ENCODE results near the gene FOXJ3. TPM values are rescaled to one million over a fixed set of nuclear protein-coding genes. Genes with fewer than 3 reads are reported as not detected.

FOXJ3 gene
- total RNA-seq, 1 experiment from 2014 or later, result 42.2 TPM

DNA sequence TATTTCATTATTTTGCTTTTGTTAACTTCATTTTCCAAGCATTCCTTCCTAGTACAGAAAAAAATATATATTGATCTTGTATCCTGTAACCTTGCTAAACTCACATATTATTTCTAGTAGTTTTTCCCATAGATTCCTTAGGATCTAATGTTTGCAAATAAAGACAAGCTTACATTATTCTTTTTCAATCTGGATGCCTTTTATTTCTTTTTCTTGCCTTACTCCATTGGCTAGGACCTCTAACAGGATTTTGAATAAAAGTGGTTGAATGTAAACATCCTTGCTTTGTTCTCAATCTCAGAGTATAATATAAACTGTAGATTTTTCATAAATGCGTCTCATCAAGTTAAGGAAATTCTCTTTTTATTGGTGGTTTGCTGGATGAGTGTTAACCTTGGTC, 96.0 kb downstream of the FOXJ3 start:
- ChIA-PET CTCF (interaction anchor here (1.3 kb wide), 1 partner anchor 28 kb away, joined by 3 read pairs; no protein-coding TSS in a partner anchor), POLR2A (no interaction called here)
- Mint-ChIP-seq H3K36me3 (ENCODE audit: insufficient read depth, unreplicated experiment) (peaks cover 40% of the 10 kb centered on the region), H3K4me3 (ENCODE audit: unreplicated experiment) (no peak overlapping the region), H3K9me3 (ENCODE audit: unreplicated experiment) (peaks cover 26% of the 10 kb centered on the region), H3K27ac (ENCODE audit: low read depth, unreplicated experiment) (no peak overlapping the region), H3K4me1 (ENCODE audit: insufficient read depth, unreplicated experiment) (no peaks in the 10 kb centered on the region), H3K27me3 (ENCODE audit: insufficient read depth, unreplicated experiment) (no peaks in the 10 kb centered on the region)
- no TSS peak for BruUV-seq (replicated peaks)
- TF ChIP-seq, protein P1, sequence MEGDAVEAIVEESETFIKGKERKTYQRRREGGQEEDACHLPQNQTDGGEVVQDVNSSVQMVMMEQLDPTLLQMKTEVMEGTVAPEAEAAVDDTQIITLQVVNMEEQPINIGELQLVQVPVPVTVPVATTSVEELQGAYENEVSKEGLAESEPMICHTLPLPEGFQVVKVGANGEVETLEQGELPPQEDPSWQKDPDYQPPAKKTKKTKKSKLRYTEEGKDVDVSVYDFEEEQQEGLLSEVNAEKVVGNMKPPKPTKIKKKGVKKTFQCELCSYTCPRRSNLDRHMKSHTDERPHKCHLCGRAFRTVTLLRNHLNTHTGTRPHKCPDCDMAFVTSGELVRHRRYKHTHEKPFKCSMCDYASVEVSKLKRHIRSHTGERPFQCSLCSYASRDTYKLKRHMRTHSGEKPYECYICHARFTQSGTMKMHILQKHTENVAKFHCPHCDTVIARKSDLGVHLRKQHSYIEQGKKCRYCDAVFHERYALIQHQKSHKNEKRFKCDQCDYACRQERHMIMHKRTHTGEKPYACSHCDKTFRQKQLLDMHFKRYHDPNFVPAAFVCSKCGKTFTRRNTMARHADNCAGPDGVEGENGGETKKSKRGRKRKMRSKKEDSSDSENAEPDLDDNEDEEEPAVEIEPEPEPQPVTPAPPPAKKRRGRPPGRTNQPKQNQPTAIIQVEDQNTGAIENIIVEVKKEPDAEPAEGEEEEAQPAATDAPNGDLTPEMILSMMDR (IDR thresholded peaks at IDR 0.05; ENCODE audit: unreplicated experiment), result no peak
- no peak for DNase-seq (ENCODE audit: unreplicated experiment)
- intact Hi-C loops (cut with micrococcal nuclease), result no loop called here

DNA sequence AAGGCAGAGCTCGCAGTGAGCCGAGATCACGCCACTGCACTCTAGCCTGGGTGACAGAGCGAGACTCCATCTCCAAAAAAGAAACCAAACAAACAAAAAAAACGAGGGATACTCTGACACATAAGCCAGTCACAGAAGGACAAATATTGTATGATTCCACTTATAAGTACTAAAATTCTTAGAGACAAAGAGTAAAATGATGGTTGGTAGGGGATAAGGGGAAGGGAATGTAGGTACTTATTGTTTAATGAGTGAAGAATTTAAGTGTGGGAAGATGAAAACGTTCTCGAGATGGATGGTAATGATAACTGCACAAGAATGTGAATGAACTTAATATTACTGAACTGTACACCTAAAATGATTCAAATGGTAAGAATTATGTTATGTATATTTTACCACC, 103.8 kb downstream of the FOXJ3 start:
- Mint-ChIP-seq H3K9me3 (ENCODE audit: unreplicated experiment) (peaks cover 7% of the 10 kb centered on the region), H3K27ac (ENCODE audit: low read depth, unreplicated experiment) (no peak overlapping the region), H3K4me1 (ENCODE audit: insufficient read depth, unreplicated experiment) (peaks cover 11% of the 10 kb centered on the region), H3K4me3 (ENCODE audit: unreplicated experiment) (no peak overlapping the region), H3K27me3 (ENCODE audit: insufficient read depth, unreplicated experiment) (no peaks in the 10 kb centered on the region), H3K36me3 (ENCODE audit: insufficient read depth, unreplicated experiment) (peaks cover 8% of the 10 kb centered on the region)
- POLR2A ChIA-PET, result no interaction called here
- no TSS peak for BruUV-seq (replicated peaks)
- CTCF ChIA-PET, result no interaction called here
- no peak for DNase-seq (ENCODE audit: unreplicated experiment)
- intact Hi-C loops (cut with micrococcal nuclease), result no loop called here
- TF ChIP-seq, protein P1 (IDR thresholded peaks at IDR 0.05; ENCODE audit: unreplicated experiment), result no peak

DNA sequence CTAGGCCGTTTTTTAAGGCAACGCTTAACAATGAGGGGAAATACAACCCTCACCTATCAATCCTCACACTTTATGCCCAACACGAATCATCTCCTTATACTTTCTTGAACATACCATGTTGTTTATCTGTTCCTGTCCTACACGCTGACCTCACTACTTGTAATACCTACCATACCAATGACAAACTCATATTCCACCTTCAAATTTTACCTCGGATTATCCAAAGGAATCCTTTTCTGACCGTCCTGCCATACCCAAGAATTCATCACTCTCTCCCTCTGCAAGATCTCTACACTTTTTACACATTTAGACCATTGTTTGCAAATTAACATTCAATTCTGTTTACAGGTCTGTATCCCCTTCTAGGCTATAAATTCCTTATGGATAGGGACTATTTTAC, 106.1 kb downstream of the FOXJ3 start:
- DNase-seq (ENCODE audit: unreplicated experiment), result no peak
- ChIA-PET POLR2A (interaction anchor here (0.6 to 1.0 kb wide), 2 partner anchors 55 to 88 kb away, joined by 3 read pairs; no protein-coding TSS in a partner anchor), CTCF (interaction anchor here (0.6 kb wide), 1 partner anchor 730 kb away, joined by 3 read pairs; no protein-coding TSS in a partner anchor)
- TF ChIP-seq, protein P1 (IDR thresholded peaks at IDR 0.05; ENCODE audit: unreplicated experiment), result no peak
- Mint-ChIP-seq H3K27me3 (ENCODE audit: insufficient read depth, unreplicated experiment) (no peaks in the 10 kb centered on the region), H3K27ac (ENCODE audit: low read depth, unreplicated experiment) (peak overlapping the region; percentile 6), H3K4me3 (ENCODE audit: unreplicated experiment) (no peak overlapping the region), H3K9me3 (ENCODE audit: unreplicated experiment) (peaks cover 3% of the 10 kb centered on the region), H3K4me1 (ENCODE audit: insufficient read depth, unreplicated experiment) (peaks cover 11% of the 10 kb centered on the region), H3K36me3 (ENCODE audit: insufficient read depth, unreplicated experiment) (peaks cover 3% of the 10 kb centered on the region)
- intact Hi-C loops (cut with micrococcal nuclease), result no loop called here
- no TSS peak for BruUV-seq (replicated peaks)

DNA sequence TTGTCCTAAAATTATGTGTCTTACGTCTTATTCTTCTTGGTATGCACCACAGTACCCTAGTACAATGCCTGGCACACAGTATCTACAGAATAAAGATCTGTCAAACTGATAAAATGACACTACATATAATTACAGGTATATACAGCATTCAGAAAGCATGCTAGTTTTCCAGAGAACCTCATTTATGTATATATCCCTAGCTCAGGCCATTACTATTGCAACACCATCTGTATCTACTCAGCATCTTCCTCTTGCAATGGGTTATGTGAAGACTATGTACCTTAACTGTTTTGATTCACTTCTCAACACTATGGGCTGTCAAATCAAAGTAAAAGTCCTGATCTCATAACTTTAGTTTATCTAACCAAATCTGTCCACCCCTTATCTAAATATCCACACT, 112.0 kb downstream of the FOXJ3 start:
- no peak for DNase-seq (ENCODE audit: unreplicated experiment)
- H3K4me3 Mint-ChIP-seq (ENCODE audit: unreplicated experiment), result no peak overlapping the region
- H3K27me3 Mint-ChIP-seq (ENCODE audit: insufficient read depth, unreplicated experiment), result no peaks in the 10 kb centered on the region
- H3K4me1 Mint-ChIP-seq (ENCODE audit: insufficient read depth, unreplicated experiment), result peaks cover 23% of the 10 kb centered on the region
- intact Hi-C loops (cut with micrococcal nuclease), result no loop called here
- CTCF ChIA-PET, result interaction anchor here (0.7 kb wide), 1 partner anchor 87 kb away, joined by 3 read pairs; no protein-coding TSS in a partner anchor
- peak overlapping the region; percentile 16 for H3K27ac Mint-ChIP-seq (ENCODE audit: low read depth, unreplicated experiment)
- H3K36me3 Mint-ChIP-seq (ENCODE audit: insufficient read depth, unreplicated experiment), result peaks cover 8% of the 10 kb centered on the region
- POLR2A ChIA-PET, result interaction anchor here (1.1 to 2.3 kb wide), 2 partner anchors 8 to 39 kb away, joined by 4 to 9 read pairs; no protein-coding TSS in a partner anchor
- TF ChIP-seq, protein P1 (IDR thresholded peaks at IDR 0.05; ENCODE audit: unreplicated experiment), result no peak
- no peaks in the 10 kb centered on the region for H3K9me3 Mint-ChIP-seq (ENCODE audit: unreplicated experiment)
- BruUV-seq (replicated peaks), result no TSS peak
